ENCODE data around the gene ZMYM4.

The ZMYM4 gene

GRCh38 chr1:35278886-35279554 lies 10.5 kb downstream of the ZMYM4 start:
- DNase-seq, result no peak

GRCh38 chr1:35279555-35279904 lies 11.0 kb downstream of the ZMYM4 start:
- no peak for DNase-seq

GRCh38 chr1:35280006-35280405 lies 11.5 kb downstream of the ZMYM4 start:
- no peak for DNase-seq

GRCh38 chr1:35281565-35281964 lies 13.1 kb downstream of the ZMYM4 start:
- DNase-seq, result no peak

GRCh38 chr1:35282172-35282571 lies 13.7 kb downstream of the ZMYM4 start:
- DNase-seq, result no peak

GRCh38 chr1:35284852-35285251 lies 16.3 kb downstream of the ZMYM4 start:
- no peak for DNase-seq

GRCh38 chr1:35285771-35286606 lies 17.5 kb downstream of the ZMYM4 start:
- no peak for DNase-seq

GRCh38 chr1:35287807-35288640 lies 19.5 kb downstream of the ZMYM4 start:
- no peak for DNase-seq

GRCh38 chr1:35288761-35289160 lies 20.3 kb downstream of the ZMYM4 start:
- DNase-seq, result no peak

GRCh38 chr1:35290452-35290851 lies 21.9 kb downstream of the ZMYM4 start:
- no peak for DNase-seq

- no peak for DNase-seq
These were observed 26.3 kb downstream of the ZMYM4 start for GRCh38 chr1:35294809-35295208.

- DNase-seq, result no peak
These were observed 29.4 kb downstream of the ZMYM4 start for GRCh38 chr1:35297886-35298285.

- no peak for DNase-seq
These were observed 30.0 kb downstream of the ZMYM4 start for GRCh38 chr1:35298464-35298863.

GRCh38 chr1:35300376-35300775 lies 31.9 kb downstream of the ZMYM4 start:
- no peak for DNase-seq

- DNase-seq, result no peak
These were observed 33.3 kb downstream of the ZMYM4 start for GRCh38 chr1:35301674-35302392.

- DNase-seq, result no peak
These were observed 36.9 kb downstream of the ZMYM4 start for GRCh38 chr1:35305383-35305782.

- no peak for DNase-seq
These were observed 47.1 kb downstream of the ZMYM4 start for GRCh38 chr1:35315649-35316048.

GRCh38 chr1:35316264-35316663 lies 47.8 kb downstream of the ZMYM4 start:
- DNase-seq, result no peak

GRCh38 chr1:35319988-35320713 lies 51.6 kb downstream of the ZMYM4 start:
- no peak for DNase-seq

GRCh38 chr1:35320937-35321336 lies 52.4 kb downstream of the ZMYM4 start:
- DNase-seq, result no peak

- DNase-seq, result no peak
These were observed 56.0 kb downstream of the ZMYM4 start for GRCh38 chr1:35324486-35324885.

GRCh38 chr1:35326246-35326866 lies 57.8 kb downstream of the ZMYM4 start:
- DNase-seq, result no peak
